GOT3 (cell line): ENCODE results near the gene OTOGL.
"Not testable (repeated sequence)": the region's sequence is repeated elsewhere in the genome, so short reads cannot be mapped to it uniquely, and the experiment has no call there.

Source experiments
- DNase-seq: peaks from one replicate; lab custom pipeline; 2025; ENCODE audit warnings: mixed read lengths; lab: John Stamatoyannopoulos, UW

OTOGL gene, protein sequence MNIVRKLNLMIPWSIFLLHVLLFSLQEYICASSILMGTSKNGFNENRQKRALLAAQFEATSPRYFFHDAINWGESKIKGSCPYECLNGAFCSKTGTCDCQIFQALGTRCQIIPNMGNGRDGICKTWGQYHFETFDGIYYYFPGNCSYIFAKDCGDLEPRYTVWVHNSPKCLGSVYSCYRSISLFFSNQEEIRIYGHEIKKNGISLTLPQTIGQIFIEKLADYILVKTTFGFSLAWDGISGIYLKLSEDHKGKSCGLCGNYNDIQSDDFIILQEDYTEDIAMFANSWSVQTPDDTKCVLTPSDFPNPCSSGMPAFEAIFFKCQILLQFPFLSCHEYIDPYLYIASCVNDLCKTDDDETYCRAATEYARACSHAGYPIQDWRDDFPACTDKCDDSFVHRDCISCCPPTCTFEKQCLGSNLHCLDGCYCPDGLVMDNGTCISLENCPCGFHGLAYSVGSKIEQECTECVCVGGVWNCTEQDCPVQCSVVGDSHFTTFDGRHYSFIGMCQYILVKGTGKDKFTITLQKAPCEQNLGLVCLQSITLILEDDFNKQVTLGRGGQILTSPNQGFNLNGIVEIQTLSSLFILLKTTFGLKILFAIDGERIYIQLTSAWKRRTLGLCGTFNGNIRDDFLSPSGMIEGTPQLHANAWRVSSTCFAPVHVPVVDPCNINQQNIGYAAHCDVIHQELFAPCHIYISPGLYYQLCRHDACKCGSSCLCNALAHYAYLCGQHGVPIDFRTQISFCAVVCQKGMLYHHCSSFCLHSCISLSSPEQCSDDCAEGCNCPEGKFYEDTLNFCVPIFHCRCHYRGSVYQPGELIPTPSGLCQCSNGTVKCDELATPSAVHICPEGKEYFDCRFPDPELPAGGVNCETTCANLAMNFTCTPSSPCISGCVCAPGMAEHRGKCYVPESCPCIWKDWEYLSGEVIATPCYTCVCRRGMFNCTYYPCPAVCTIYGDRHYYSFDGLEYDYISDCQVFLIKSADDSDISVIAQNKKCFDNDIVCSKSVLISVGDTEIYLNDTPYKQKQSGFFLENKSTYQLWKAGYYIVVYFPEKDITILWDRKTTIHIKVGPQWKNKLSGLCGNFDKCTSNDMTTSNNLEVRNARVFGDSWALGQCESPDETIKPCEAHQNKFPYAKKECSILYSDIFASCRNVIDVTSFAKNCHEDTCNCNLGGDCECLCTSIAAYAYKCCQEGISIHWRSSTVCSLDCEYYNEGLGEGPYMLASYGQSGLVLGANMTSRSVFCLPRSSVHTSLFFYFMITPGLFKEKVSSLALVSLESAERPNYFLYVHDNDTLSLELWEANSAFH (N-terminal part only)

DNA sequence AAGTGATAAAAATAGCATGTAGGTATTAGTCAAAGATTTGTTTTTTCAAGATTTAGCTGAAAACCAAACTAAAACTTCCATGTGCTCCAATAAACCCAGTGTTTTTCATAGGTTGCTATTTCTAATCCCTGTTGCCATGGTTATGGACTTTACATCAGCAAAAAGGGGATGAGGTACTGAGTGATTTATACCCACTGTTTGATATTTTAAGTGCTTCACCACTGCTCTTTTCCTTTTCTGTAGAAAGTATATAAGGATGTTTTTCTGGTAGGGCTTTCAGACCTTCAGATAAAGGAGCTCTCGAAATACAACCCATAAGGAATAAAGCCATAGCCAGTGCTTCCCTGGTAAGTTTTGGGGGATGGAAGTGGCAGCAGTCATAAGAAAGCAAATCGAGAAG, at the start of gene OTOGL:
OTOGL (plus strand) TSS at position 279 of the 400 bp plus-strand sequence. CDS start 109,895 bp downstream, outside the sequence.
- DNase-seq = no peak

DNA sequence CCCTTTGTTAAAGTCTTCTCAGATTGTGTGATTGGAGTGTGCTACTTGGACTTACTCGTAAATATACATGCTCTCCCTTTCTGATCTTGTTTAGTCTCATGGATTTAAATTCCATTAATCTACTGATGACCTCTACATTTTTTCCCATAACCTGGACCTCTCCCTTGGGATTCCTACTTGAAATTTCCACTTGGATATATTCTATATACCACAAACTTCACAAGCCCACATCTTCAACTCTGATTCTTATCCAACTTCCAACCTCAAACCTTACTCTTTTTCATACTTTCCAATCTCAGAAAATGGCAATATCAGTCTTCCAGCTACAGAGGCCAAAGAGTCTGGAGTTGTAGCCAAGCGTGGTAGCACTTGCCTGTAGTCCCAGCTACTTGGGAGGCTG, 49.1 kb upstream of the OTOGL start:
- DNase-seq = no peak

DNA sequence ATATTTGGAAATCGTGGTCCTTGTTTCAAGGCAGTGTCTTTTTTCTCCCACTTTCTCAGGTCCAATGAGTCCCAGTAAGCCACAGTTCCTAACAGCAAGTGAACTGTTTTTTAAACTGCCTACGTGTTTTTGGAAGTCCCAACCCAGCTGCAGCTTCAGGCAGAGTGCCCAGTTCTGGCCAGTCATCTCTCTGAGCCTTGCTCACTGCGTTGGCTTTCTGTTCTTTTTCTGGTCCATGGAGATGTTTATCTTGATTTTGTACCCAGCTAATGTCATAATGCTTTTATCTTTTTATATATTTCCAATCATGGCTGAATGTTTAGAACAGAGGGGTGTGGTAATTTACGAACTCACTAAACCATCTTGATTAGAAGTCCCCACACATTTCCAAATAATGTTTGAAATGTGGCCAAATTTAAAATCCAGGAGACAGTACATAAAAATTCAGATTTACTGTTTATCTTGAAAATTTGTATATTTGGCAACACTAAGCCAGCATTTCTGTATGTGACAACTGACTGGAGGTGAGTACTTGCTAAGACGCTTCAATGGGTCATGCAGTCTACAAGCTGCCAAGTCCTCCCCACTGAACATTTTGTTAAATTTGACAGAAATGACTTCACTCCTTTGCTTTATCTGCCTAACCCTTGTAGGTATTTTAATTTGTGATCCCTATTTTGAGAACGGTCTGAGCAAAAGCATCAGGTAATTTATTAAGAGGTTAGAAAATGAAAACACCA, 46.1 kb upstream of the OTOGL start:
- no peak for DNase-seq

DNA sequence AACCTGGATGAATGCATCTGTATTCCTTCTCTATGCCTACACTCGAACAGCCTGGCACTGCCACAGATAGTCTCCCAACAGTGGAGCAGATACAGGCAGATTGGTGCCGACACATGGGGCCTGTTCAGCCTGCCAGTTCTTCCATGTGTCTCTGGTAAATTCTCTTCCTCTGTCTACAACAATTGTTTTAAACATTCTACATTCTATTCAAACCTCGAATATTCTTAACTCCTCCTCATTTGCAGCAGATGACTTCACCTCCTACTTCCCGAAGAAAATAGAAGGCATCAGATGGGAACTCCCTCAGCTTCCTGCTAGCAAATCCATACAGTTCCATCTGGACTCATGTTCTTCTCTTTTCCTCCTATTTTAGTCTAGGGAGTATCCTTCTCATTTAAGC, 43.1 kb upstream of the OTOGL start:
- no peak for DNase-seq

DNA sequence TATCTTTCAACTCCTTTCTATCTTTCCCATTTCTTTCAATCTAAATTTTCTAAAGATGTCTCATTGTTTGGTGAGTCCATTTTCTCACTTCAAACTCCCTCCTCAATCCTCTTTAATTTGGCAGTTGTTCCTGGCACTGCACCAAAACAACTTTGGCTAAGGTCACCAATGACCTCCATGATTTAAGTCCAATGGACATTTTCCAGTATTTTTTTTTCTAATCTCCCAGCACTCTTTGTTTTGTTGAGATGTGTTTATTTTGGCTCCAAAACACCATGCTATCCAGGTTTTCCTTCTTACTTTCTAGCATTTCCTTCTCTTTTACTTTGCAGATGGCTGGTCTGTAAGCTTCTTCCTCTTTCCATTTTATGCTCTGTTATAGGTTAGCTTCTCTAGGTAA, 42.5 kb upstream of the OTOGL start:
- DNase-seq = no peak

DNA sequence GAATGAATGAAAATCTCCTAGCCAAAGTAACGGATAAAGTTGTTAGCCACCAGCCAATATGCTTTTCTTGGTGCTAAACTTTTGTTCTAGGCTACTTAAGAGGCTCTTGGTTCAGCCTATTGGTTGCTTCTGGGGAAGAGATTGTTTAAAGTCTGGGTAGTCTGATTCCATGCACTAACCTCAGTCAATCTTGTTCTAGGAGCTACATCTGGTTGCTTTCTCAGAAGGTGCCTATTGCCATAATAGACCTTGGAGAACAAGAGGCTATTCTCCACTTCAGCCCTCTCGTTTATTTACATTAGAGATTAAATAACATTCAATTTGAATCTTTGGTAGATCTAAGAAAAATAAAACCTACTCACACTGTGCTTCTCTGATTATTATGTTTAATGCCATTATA, 40.8 kb upstream of the OTOGL start:
- no peak for DNase-seq

DNA sequence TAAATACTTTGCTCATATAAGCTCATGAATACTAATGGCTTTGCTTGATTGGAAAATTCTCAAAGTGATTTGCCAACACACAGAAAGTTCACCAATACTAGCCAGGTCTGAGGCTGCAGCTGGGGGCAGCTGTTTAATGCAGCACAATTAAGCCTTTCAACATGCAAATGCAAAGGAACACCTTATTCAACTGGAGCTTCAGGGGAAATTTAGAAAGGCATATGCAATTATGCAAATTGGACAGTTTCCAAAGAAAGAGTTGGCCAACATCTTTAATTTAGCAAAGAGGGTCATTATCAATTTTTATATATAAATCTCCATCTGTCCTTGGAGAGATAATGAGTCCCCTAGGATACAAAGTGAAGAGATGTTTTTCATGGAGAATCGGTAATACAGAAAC, 40.2 kb upstream of the OTOGL start:
- no peak for DNase-seq

DNA sequence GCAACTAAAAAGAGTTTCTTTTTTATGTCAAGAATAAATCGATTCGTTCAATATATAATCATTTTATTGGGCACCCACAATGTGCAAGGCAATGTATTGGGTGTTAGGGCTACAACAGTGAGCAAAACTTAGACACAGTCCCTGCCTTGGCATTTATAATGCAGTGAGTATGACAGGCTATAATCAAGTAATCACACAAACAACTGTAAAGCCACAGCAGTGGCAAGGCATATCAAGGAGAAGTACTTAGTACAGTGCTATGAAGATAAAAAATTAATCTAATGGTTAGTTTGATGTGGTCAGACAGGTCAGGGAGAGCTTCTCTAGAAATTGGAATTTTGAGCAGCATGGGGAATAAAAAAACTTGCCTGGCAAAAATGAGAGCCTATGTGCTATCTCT, 39.5 kb upstream of the OTOGL start:
- DNase-seq = no peak

DNA sequence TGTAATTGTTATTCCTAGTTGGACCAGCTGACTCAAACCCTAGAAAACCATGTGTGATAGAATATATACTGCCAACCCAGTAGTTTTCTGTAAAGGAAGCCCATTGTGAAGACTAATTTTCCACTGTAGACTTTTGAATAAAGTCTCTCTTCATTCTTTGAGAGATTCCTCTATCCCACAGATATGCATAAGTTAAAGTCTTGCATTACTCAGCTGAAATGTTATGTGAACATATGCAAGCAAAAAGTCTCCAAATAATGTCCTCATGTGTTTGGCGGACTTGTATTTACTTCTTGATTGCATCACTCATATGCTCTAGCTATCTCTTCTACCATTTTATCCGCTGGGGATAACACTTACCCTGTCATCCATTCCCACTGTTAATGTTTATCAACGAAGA, 35.1 kb upstream of the OTOGL start:
- DNase-seq = no peak

DNA sequence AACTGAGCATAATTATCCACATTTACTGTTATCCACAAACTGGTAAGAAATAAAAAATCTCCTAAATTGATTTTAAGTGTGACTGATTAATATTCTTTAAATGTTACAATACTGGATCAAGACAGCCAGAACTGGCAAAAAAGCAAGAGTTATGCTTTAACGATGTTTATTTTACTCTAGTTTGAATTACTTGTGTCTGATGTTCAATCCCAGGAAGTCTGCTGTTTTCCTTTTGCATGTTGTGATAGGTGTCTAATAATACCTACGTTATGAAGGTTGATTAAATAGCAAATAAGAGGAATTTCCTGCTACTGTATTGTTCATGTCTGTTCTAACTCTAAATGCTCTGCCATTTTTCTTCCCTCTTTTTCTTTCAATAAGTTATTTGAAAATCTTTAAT, 34.4 kb upstream of the OTOGL start:
- no peak for DNase-seq

DNA sequence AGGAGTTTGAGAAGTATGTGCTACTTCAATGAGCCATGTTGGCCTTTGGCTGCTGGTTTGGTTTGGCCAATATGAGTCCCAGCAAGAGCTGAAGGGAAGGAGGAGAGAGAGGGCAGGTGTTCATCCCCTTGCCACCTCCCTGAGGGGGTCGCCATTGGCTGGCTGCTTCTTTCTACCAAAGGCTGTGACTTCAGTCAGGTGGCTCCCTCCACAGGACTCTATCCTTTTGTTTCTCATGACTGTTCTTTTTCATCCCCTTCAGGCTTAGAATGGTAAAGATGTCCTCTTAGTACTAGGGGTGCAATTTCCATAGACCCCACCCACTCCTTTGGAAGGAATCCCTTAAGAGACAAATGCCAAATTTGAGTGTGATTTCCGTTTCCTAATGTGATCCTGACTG, 31.2 kb upstream of the OTOGL start:
- no peak for DNase-seq

DNA sequence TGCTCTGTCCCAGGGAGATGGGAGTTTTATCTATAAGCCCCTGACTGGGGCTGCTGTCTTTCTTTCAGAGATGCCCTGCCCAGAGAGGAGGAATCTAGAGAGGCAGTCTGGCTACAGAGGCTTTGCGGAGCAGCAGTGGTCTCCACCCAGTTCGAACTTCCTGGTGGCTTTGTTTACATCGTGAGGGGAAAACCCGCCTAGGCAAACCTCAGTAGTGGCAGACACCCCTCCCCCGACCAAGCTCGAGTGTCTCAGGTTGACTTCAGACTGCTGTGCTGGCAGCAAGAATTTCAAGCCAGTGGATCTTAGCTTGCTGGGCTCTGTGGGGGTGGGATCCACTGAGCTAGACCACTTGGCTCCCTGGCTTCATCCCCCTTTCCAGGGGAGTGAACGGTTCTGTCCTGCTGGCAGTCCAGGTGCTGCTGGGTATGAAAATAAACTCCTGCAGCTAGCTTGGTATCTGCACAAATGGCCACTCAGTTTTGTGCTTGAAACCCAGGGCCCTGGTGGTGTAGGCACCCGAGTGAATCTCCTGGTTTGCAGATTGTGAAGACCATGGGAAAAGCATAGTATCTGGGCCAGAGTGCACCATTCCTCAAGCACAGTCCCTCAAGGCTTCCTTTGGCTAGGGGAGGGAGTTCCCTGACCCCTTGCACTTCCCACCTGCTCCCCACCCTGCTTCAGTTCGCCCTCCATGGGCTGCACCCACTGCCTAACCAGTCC, 15.3 kb upstream of the OTOGL start:
- DNase-seq = not testable (repeated sequence)

DNA sequence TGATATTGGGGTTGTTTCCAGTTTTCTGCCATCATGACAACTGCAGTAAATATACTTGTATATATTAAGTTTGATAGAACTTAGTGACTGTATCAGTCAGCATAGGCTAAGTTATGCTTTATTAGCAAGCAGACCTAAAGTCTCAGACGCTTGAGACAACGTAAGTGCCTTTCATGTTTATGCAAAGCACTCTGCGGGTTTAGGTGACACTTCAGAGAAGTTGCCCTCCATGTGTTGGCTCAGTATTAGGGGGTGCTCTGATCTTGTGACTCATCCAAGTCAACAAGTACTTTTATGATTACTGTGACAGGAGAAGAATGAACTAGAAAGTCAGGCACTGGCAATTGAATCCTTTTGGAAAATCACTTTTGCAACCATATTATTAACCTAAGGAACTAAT, 13.3 kb upstream of the OTOGL start:
- DNase-seq = no peak

DNA sequence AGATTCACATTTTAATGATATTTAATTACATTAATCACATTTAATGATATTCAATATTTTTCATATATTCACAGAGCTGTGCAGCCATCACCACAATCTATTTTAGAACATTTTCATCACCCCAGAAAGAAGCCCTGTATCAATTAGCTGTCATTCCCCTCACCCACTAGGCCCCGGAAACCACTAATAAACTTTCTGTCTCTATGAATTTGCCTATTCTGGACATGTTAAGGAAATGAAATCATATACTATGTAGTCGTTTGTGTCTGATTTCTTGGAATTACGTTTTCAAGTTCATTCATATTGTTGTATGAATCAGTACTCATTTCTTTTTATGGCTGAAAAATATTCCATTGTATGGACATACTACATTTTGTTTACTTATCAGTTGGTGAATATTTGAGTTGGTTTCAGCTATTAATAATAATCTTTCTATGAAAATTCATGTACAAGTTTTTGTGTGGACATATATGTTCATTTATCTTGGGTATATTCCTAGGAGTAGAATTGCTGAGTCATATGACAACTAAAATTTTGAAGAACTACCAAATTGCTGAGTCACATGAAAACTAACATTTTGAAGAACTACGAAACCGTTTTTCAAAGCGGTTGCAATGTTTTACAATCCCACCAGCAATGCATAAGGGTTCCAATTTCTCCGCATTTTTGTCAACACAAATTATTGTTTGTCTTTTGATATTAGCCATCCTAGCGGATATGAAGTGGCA, 11.7 kb upstream of the OTOGL start:
- DNase-seq = no peak

DNA sequence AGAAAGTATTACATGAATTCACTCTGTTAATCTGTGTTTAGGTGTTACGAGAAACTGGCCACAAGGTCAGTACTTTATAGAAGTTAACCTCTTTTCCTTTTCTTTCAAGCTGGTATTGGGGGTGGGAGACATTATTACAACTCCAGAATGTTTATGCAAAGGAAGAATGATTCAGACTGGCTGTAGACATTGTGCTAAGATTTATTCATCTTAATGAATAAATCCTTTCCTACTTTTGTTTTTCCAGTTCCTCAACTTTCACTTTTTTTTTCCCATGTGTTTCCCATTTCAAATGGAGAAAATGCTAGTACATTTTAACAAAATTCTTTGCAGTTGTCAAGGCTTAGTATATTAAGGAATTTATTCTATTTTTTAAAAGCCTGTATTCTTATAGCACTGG, 1.3 kb downstream of the OTOGL start:
- DNase-seq = no peak

DNA sequence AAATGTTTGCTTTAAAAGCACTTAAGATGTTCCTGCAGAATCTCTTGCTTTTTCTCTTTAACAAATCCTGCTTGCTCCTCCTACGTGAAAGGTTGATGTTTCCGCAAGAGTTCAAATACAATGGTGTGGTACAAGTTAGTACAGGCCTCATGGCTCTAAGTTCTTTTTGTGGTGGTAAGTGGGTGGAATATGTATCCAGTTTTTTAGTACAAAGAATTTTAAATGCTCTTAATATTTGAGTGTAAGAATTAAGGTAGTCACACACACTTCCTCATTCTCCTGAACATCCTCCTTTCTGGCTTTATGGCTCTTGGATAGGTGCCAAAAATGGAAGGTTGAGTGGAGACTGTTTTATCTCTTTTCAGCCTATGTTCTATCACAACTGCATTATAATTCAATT, 1.8 kb downstream of the OTOGL start:
- no peak for DNase-seq

DNA sequence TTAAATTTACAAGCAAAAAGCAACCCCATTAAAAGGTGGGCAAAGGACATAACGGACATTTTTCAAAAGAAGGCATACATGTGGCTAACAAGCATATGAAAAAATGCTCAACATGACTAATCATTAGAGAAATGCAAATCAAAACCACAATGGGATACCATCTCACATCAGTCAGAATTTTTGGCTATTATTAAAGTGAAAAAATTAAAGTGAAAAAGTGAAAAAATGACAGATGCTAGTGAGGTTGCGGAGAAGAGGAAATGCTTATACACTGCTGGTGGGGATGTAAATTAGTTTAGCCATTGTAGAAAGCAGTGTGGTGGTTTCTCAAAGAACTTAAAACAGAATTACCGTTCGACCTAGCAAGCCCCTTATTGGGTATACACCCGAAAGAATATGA, 7.9 kb downstream of the OTOGL start:
- DNase-seq = no peak

DNA sequence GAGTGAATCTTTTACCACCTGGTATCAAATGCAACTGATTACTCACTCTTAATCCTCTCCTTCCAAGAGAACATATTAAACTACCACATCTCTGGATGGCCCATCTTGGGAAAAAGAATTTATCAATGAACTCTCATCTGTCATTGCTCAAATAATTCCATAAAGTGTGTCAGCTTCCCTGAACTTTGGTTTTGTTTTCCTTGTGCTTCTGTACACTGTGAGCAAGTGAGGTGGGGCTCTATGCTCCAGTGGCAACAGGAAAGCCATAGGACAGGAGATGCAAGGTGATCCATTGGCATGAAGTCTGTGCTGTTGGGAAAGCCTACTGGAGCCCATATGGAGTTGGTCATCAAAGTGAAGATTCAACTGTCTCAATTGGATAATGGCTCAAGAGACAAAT, 17.4 kb downstream of the OTOGL start:
- no peak for DNase-seq

DNA sequence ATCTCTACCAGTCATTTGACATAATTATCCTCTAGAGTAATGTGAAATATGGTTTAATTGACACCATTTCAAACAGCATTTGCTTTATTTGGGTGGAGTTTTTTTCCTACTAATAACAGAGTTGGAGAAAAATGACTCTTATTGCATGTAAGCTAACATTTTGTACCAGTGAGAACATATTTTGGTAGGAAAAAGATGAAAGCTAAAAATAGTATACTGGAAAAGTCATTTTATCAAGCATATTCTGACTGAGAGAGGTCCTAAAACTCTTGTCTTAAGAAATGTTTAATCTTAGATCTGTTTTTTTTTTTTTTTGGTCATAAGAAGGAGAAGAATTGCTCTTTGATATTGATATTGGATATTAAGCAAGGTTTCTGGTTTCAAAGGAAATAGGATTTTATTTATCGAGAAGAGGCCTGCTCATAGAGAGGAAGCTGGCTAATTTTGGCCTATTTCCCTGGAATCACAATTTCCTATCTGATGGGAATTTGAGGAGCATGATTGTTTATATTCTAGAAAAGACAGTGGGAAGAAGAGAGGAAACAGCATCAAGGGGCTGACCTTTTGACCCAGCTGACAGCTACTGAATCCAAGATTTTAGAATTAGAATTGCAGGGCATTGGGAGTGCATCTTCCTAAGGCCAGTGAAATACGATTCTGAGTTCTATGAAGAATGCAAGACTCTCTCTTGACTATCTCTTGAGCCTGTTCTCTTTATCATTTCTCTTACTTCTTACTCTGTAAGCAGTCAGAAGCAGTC, 19.4 kb downstream of the OTOGL start:
- no peak for DNase-seq

DNA sequence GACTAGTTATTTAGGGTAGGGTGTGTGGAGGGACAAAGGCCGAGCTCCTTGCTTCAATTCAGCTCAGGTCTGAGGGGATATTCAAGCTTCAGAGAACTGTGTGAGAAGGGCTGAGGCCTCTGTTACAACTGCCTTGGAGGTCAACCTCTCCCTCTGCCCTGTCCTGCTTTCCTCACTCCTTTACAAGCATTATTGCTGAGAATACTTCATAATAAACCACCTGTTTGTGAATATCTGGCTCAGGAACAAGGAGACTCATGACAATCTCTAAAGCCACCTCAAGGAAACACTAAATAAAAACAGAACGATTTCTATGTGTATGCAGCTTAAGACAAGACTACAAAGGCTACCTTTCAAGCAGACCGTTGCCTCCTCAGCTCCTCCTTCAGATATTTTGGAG, 21.7 kb downstream of the OTOGL start:
- DNase-seq = no peak
